KMS-11 (cell line): ENCODE results near the gene MAST4.

Experiments
- H2AFZ ChIP-seq: fragments of 200-600 bp; sonication (generic); 2 replicates; pipeline ENCODE4 v1.6.1; 2016; ENCODE audit warnings: antibody characterized with exemption, mixed run types, low read depth
- H3K27ac ChIP-seq: fragments of 200-600 bp; sonication (generic); 2 replicates; pipeline ENCODE4 v1.6.1; 2016; ENCODE audit warnings: mild to moderate bottlenecking, mixed run types
- H3K27me3 ChIP-seq: fragments of 200-600 bp; sonication (generic); 2 replicates; pipeline ENCODE4 v1.6.1; 2017; ENCODE audit warnings: mild to moderate bottlenecking, low read depth, mixed run types, moderate library complexity; ENCODE audit not compliant: insufficient read depth
- H3K36me3 ChIP-seq: fragments of 200-600 bp; sonication (generic); 2 replicates; pipeline ENCODE4 v1.6.1; 2017; ENCODE audit warnings: mild to moderate bottlenecking, mixed run types; ENCODE audit not compliant: insufficient read depth
- H3K4me1 ChIP-seq: fragments of 200-600 bp; sonication (generic); 2 replicates; pipeline ENCODE4 v1.6.1; 2016; ENCODE audit warnings: mild to moderate bottlenecking, low read depth, mixed run types; ENCODE audit not compliant: poor library complexity, severe bottlenecking
- H3K4me2 ChIP-seq: fragments of 200-600 bp; sonication (generic); 2 replicates; pipeline ENCODE4 v1.7.0; 2016; ENCODE audit warnings: mild to moderate bottlenecking, mixed run types
- H3K4me3 ChIP-seq: fragments of 200-600 bp; sonication (generic); IDR thresholded peaks from 2 replicates; pipeline ENCODE4 v1.6.1; 2017; ENCODE audit warnings: low read depth, low read length, mixed read lengths; ENCODE audit not compliant: insufficient read depth
- H3K79me2 ChIP-seq: fragments of 200-600 bp; sonication (generic); 2 replicates; pipeline ENCODE4 v1.6.1; 2016; ENCODE audit warnings: low read depth, mixed run types; ENCODE audit not compliant: insufficient read depth
- H3K9ac ChIP-seq: fragments of 200-600 bp; sonication (generic); 2 replicates; pipeline ENCODE4 v1.6.1; 2016; ENCODE audit warnings: mild to moderate bottlenecking, mixed run types
- H4K20me1 ChIP-seq: fragments of 200-600 bp; sonication (generic); 2 replicates; pipeline ENCODE4 v1.6.1; 2016; ENCODE audit warnings: mild to moderate bottlenecking, mixed run types; ENCODE audit not compliant: insufficient read depth
- CTCF ChIP-seq: fragments of 200-600 bp; sonication (generic); conservative IDR thresholded peaks from 2 replicates; pipeline ENCODE4 v1.6.1; 2017; ENCODE audit warnings: low read depth, mild to moderate bottlenecking, antibody characterized with exemption, low read length, moderate library complexity, mixed read lengths

MAST4 gene

DNA sequence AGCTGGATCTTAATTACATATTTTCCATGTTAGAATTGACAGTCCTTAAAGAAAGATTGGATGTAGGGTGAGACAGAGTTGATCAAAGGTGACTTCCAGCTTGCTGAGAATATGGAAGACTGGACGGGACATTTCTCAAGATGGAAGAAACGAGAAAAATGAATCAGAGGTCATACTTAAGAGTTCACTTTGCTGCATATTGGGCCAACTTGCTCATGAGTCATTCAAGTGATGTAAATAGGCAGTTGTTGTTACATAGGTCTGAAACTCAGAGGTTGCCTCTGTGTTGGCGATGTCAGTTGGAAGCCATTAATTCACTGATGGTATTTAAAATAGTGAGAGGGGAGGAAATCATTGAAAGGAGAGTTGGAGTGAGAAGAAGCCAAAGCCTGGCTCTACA lies 467.6 kb downstream of the MAST4 start:
- peaks cover 23% of the 10 kb centered on the region for H3K4me1 ChIP-seq
- no peak overlapping the region for H3K4me2 ChIP-seq
- H3K79me2 ChIP-seq, result no peaks in the 10 kb centered on the region
- H3K9ac ChIP-seq, result no peak overlapping the region
- no peak overlapping the region for H3K4me3 ChIP-seq
- no peaks in the 10 kb centered on the region for H3K36me3 ChIP-seq
- no peaks in the 10 kb centered on the region for H4K20me1 ChIP-seq
- TF ChIP-seq CTCF, result no peak
- H3K27ac ChIP-seq, result no peak overlapping the region
- H3K27me3 ChIP-seq, result peaks cover 22% of the 10 kb centered on the region
- H2AFZ ChIP-seq, result no peak overlapping the region

DNA sequence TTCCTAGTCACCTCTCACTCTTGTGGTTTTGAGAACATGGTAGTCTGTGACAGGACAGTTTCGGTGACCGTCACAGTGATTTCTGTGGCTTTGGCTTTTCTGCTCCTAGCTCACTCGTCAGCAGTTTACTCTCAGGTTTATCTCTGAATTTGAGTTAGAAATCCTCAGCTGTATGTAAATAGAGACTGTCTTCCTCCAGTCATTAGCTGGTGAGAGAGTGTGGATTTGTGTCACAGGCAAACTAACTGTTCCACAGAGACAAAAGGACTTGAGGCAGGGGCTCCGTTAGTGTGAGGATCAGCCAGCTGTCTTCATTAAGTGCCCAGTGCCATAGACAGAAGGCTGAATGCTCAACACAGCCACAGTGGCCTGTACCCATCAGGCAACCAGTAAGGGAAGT lies 469.0 kb downstream of the MAST4 start:
- H3K27ac ChIP-seq, result peak overlapping the region; percentile 4; the same call in 1 of the 2 replicates
- H3K4me1 ChIP-seq, result peaks cover 23% of the 10 kb centered on the region
- H3K4me3 ChIP-seq, result no peak overlapping the region
- H3K36me3 ChIP-seq, result no peaks in the 10 kb centered on the region
- no peak for TF ChIP-seq CTCF
- H4K20me1 ChIP-seq, result no peaks in the 10 kb centered on the region
- peak overlapping the region; percentile 49 for H3K4me2 ChIP-seq
- H3K79me2 ChIP-seq, result no peaks in the 10 kb centered on the region
- no peak overlapping the region for H3K9ac ChIP-seq
- peaks cover 22% of the 10 kb centered on the region for H3K27me3 ChIP-seq
- no peak overlapping the region for H2AFZ ChIP-seq

GRCh38 chr5:67065696-67066095 lies 469.5 kb downstream of the MAST4 start:
- no peak for TF ChIP-seq CTCF
- Histone ChIP-seq H4K20me1 (no peaks in the 10 kb centered on the region), H3K9ac (no peak overlapping the region), H3K36me3 (no peaks in the 10 kb centered on the region), H3K27ac (no peak overlapping the region), H2AFZ (no peak overlapping the region), H3K4me1 (peaks cover 23% of the 10 kb centered on the region), H3K4me3 (no peak overlapping the region), H3K4me2 (peak overlapping the region; percentile 49), H3K79me2 (no peaks in the 10 kb centered on the region), H3K27me3 (peaks cover 22% of the 10 kb centered on the region)

DNA sequence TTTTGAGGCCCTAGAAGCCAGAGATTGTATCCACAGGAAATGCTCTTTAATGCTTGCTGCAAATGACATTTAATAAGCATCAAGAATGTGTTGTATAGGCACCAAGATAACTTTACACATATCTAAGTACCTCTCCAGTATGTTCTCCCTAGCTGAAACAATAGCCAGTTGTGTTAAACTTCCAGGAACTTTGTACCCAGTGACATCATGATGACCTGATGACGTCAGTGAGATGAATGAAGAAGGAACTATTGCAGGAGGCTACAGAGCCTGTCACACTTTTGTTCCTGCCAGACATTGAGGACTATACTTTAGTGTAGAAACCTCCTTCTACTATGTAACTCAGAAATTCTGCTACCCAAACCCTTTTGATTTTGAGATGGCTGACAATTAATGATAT lies 470.6 kb downstream of the MAST4 start:
- Histone ChIP-seq H2AFZ (no peak overlapping the region), H4K20me1 (no peaks in the 10 kb centered on the region), H3K4me1 (peaks cover 23% of the 10 kb centered on the region), H3K27ac (no peak overlapping the region), H3K79me2 (no peaks in the 10 kb centered on the region), H3K4me2 (no peak overlapping the region), H3K36me3 (no peaks in the 10 kb centered on the region), H3K9ac (no peak overlapping the region), H3K27me3 (peaks cover 22% of the 10 kb centered on the region), H3K4me3 (no peak overlapping the region)
- no peak for TF ChIP-seq CTCF
